GM21390 (cell line): ENCODE measurements around the gene FAT4.

Experiments
- ATAC-seq: cut with Tn5 transposase; IDR thresholded peaks from one replicate; pipeline ENCODE4 v1.9.1; 2021; ENCODE audit not compliant: unreplicated experiment

Gene FAT4

DNA sequence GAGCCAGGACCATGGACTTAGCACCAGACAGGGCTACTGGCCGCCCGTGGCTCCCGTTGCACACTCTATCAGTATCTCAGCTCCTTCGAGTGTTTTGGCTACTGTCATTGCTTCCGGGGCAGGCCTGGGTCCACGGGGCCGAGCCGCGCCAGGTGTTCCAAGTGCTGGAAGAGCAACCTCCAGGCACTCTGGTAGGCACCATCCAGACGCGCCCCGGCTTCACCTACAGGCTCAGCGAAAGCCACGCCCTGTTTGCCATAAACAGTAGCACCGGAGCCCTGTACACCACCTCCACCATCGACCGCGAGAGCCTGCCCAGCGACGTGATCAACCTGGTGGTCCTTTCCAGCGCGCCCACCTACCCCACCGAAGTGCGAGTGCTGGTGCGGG is 1.6 kb downstream of the FAT4 start:
- no peak for ATAC-seq

DNA sequence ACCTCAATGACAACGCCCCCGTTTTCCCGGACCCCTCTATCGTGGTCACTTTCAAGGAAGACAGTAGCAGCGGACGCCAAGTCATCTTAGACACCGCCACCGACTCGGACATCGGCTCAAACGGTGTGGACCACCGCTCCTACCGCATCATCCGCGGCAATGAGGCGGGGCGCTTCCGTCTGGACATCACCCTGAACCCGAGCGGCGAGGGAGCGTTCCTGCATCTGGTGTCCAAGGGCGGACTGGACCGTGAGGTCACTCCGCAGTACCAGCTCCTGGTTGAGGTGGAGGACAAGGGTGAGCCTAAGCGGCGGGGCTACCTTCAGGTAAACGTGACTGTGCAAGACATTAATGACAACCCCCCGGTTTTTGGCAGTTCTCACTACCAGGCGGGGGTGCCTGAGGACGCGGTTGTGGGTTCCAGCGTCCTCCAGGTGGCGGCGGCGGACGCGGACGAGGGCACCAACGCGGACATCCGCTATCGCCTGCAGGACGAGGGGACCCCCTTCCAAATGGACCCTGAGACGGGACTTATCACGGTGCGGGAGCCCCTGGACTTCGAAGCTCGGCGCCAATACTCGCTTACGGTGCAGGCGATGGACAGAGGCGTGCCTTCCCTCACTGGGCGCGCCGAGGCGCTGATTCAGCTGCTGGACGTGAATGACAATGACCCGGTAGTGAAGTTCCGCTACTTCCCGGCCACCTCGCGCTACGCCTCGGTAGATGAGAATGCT is 2.2 kb downstream of the FAT4 start:
- no peak for ATAC-seq

- ATAC-seq = no peak
Observed at GRCh38 chr4:125317525-125317877, 2.7 kb downstream of the FAT4 start.

- no peak for ATAC-seq
Observed at GRCh38 chr4:125319311-125319710, 4.6 kb downstream of the FAT4 start.

DNA sequence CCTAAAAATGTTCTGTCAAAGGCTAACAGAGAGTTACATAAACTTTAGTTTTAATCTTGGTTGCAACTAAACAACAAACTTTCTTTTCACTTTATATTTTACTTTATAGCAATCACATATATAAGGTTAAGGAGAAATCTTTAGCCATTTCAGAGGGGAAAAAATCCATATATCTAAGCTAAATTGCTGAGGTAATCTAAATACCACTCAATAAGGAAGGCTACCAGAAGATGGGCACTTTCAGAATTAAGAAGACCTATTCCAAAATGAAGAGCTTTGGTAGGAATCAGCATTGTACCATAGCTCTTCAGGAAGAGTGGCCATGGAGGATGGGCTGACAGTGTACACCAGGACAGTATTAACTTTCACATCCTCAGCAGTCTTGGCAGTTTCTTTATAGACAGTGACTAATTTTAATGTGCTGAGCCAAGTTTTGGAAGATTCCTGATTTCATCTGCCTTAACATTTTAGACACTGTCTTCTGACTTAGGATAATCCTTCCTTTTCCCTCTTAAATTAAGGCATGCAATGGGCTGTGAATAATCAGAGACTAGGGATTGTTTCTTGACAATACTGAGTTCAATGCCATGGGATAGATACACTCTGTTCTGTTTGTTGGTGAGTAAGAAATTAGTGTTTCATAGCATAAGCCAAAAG is 7.1 kb downstream of the FAT4 start:
- no peak for ATAC-seq

- no peak for ATAC-seq
Observed at GRCh38 chr4:125322366-125322730, 7.6 kb downstream of the FAT4 start.

DNA sequence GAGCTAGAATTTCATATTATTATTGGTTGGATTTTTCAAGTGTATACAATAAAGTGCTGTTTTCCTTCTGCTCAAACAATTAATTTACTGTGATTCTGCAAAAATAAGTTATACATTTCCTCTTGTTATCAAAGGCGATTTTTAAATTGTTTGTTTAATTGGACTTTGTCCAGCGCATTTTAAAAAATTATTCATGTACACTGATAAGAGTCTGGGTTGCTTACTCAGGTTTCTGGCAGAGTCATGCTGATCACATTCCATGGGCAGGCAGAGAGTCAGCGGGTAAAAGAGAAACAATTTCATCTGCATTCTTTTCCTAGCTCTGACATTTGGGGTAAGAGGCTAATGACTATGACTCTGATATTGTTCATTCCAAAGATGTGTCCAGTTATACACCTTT is 8.9 kb downstream of the FAT4 start:
- ATAC-seq = no peak

GRCh38 chr4:125325733-125326132 is 11.0 kb downstream of the FAT4 start:
- no peak for ATAC-seq

GRCh38 chr4:125331116-125331515 is 16.4 kb downstream of the FAT4 start:
- no peak for ATAC-seq

DNA sequence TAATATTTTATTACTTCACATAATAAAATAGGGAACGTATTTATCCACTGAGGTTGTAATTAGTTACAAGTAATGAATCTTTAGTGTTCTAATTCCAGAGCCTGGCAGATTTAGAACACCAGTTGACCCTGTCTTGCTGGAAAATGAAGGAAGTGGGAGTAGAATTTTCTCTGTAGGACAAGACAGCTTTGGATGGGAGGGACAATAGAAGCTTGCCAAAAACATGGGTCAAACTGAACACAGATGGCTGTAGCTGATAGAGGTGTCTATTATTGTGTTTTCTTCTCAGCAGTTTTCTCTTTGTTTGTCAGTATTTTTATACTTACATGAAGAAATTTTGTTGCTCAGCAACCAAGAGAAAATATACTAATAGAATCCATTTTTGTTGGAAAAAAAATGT is 20.2 kb downstream of the FAT4 start:
- ATAC-seq = no peak

GRCh38 chr4:125338814-125339213 is 24.1 kb downstream of the FAT4 start:
- no peak for ATAC-seq

- no peak for ATAC-seq
Observed at GRCh38 chr4:125344198-125344597, 29.4 kb downstream of the FAT4 start.

GRCh38 chr4:125346616-125347015 is 31.9 kb downstream of the FAT4 start:
- ATAC-seq = no peak

DNA sequence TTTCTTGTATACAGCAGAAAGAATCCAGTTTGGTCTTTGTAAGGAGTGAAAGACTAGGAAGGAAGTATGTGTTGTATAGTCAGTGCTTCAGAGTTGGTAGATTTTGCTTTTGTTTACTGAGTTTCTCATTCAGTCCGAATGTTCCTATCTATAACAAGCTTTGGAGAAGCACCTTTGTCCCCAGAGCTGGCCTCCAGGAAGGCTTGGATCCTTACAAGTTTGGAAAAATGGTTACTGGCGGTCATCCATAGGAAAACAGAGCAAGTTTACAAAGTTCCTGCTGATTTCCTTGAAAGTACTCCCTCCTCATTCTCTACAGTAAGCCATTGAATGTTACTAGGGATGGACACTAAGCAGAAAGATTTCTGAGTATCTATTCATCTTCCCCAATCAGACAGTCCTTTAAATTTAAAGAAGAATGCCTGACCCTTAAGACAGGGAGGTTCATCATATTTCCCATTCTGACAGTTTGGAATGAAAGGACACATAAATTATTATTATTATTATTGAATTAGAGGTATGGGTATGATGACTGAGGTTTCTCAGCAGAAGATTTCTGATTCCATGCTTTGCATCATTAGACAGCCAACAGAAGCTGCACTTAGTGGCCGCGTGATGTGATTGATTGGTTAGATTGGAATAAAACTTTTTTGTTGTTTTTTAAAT is 35.8 kb downstream of the FAT4 start:
- no peak for ATAC-seq

GRCh38 chr4:125352521-125352920 is 37.8 kb downstream of the FAT4 start:
- no peak for ATAC-seq

- ATAC-seq = no peak
Observed at GRCh38 chr4:125353131-125353530, 38.4 kb downstream of the FAT4 start.

- ATAC-seq = no peak
Observed at GRCh38 chr4:125355791-125356190, 41.0 kb downstream of the FAT4 start.

DNA sequence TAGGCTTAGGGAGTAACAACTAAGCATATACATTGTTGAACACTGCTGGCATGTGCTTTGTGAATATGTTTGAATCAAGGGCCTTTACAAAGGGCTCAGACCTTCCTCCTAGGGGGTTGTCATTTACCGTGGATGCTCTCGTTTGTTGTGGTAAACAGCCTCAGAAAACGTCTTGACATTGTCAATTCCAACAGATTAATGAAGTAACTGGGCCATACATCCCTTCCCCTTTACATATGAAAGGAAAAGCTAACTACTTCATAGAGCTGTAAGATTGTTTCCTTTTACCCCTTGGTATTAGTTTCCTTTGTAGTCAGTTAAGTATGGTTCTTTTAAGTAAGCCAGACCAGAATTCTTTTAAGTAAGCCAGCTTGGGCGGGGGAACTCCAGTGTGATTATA is 42.9 kb downstream of the FAT4 start:
- no peak for ATAC-seq

GRCh38 chr4:125358453-125358852 is 43.7 kb downstream of the FAT4 start:
- ATAC-seq = no peak

DNA sequence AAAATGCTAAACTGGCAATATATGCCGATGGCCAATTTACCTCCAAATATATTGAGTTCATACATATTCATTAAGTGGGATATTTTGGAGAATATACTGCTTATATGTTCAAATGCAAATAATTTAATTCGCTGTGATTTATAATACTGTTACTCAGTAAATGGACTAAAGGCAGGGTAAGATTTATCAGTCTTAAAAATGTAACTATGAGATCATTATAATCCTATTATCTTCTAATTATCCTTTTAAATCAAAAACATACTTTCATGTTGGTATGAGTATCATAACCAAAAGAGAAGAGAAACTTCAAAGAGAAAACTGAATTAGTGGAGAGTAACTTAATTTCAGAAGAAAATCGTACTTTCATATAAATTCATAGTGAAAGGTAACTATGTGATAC is 44.6 kb downstream of the FAT4 start:
- no peak for ATAC-seq

DNA sequence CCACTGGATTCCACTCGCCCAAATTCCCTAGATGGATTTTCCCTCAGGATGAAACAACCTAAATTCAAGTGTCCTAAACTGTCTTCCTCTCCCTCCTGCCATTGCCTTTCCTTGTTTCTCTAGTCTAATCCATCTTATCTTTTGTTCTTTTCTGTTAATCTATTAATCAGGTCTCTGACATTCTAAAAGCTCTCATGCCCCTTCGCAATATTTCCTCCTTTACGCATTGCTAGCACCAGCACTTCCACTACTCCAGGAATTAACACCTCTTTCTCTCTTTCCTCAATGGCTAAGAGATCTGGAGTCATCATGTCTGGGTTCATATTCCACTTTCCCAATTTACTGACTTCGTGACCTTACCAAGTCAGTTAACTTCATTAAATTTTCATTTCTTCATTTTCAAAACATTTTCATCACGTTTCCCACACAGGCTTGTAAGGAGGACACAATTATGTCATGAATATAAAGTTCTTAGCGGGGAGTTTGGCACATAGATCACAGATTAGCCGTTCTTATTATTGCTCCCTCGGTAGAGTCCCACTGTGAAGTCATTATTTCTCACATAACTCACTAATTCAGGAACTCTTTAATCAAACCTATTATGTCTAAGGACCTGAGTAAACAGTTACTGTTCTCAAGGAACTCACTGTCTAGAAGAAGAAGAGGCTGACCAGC is 45.3 kb downstream of the FAT4 start:
- ATAC-seq = no peak

GRCh38 chr4:125360727-125361126 is 46.0 kb downstream of the FAT4 start:
- ATAC-seq = no peak
